Pulmonary artery endothelial cell (primary cell): ENCODE measurements around the gene S100PBP. TPM values are rescaled to one million over a fixed set of nuclear protein-coding genes. Genes with fewer than 3 reads are reported as not detected.

Source experiments
- DNase-seq: peaks from one replicate; pipeline ENCODE4 v3.0.0-alpha.2; 2011; ENCODE audit warnings: low read depth, low spot score
- total RNA-seq: library from RNA; depleted of rRNA; stranded (reverse); fragments of >200 nt; gene quantifications from 2 replicates; pipeline ENCODE4 v1.2.3, GENCODE V29; 2014

S100PBP gene
- total RNA-seq, 1 donor from 2014 or later: 18.3 TPM

DNA sequence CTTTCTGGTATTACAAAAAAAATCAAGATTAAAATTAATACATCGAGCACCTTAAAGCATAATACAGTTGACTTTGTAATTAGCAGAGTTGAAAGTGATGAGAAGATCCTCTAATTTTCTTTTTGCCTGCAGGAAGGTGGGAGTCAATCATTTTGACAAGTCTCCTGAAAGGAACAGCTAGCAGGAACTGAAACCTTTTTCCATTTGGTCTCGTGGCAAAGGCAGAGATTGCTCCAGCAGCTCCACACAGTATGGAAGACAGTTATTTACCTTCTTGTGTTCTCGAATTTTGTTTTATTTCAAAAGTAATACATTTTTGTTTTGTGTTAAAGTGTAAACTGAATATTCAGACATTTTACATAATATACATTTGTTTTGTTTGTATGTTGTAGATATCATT lies 7.7 kb downstream of the S100PBP start:
- DNase-seq: no peak

DNA sequence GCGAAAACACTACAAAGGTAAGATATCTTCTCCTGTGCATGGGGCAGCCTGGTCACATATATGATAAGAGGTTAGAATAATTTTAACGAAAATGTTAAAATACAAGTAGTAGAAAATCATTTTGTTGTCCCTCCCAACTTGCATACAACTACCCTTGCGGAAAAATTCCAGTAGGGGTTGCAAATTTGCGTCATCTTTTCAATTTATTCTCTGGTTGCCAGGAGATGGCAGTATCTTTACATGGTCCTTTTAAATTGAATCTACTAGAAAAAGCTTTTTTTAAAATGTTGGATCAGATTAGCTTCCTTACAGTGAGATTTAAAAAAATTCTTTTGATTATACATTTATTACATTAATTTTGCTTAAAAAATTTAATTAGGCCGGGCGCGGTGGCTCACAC lies 10.9 kb downstream of the S100PBP start:
- no peak for DNase-seq

DNA sequence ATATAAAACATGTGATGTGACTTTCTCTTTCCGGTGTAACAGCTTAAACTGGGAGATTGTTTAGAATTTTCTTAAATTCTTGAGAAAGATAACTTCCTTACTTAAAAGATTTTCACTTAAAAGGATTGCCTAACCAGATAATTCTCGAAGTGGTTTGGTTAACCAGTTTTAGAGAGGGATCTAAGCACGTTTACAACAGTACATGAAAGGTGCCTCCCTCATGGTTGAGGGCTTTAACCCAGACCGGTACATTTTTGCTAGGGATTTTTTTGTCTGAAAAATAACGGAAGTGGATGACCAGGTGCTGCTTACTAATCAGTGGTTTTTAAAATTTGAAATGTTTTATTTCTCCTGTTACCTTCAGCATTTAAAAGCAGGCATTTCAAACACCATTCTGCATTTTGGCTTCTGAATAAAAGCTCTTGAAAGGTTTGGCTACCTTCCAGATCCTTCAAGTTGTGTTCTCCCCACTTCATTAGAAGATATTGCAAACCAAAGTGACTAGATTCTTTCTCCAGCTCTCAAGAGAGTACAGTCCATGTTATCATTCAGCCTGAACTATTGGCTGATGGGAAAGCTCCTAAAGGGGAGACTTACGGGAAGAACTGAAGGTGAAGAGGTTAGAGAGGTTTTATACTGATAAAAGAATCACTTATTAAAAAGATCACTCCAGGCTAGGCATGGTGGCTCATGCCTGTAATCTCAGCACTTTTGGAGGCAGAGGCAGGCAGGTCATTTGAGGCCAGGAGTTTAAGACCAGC lies 12.8 kb downstream of the S100PBP start:
- no peak for DNase-seq

DNA sequence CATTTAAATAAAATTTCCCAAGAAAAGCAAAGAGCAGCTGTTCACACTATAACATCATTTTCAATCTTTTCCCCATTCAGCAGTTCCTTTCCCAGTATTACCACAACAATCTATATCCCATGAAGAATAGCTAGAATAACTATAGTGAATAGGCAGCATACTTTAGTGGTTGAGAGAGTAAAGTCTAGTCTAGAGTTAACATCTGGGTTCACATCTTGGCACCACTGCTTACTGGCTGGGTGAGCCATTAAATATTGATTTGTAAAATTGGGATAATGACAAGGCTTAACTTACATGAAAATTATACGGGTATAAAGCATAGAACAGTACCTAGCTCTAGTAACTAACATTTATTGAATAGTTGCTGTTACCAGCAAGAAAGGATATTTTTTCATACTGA lies 14.4 kb downstream of the S100PBP start:
- no peak for DNase-seq

DNA sequence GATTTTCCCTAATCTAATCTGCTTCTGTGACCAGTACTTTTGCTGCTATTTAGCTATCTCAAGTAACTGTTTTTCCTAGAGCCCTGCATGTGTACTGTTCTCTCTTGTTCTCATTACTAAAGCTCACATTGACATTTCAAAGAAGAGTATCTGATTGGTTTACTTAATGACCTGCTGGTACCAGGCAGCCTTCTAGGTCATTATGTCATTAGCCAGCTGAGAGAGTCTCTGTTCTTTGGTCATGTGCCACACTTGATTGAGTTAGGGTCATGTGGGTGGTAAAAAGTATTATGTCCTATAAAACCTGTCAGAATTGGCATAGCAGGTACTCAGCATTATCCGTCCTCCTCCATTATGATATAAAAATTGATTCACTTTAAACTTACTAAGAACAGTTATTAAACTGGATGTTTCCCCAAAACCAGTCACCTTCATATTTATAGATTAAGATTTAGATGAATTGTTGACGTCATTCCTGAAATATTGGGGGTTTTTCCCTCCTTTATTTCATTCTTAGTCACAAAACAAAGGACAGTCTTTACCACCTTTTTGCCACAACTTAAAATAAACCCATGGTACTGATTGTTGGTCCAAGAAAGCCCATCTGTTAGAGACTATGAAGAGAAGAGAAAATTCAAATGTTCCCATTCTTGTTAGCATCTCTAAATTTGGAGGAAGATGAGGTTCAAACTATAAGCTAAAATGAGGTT lies 31.1 kb downstream of the S100PBP start:
- DNase-seq: no peak

DNA sequence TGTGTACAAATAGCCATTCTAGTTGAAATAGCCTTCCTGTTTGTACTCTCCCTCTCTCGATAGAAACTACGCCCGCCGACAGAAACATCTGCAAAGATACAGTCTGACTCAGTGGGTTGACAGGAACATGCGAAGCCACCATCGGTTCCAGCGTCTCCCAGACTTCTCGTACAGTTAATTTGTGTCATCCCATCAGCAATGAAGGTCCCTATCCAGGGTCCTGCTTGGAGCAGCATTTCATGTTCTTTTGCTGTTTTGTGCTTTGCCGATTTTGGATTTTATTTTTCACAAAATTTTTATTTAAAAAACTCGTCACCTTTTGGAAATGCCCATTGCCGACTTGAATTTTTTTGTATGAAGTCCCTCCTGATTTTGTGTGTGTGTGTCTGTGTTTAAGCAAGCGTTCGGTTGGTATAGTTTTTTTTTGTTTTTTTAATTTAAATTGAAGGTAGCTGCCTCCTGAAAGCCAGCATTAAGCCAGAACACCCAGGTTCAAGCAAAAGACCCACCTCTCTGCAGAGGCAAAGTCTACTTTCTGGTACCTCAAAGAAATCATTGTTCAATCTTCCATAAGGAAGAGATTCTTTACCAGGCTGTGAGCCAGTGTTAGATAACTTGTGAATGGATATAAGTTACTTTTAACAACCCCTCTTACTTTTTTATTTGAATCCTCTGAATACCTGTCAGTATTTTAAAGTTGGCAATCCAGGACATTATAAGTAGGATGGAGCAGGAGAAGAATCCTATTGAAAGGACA lies 38.6 kb downstream of the S100PBP start:
- DNase-seq: no peak

DNA sequence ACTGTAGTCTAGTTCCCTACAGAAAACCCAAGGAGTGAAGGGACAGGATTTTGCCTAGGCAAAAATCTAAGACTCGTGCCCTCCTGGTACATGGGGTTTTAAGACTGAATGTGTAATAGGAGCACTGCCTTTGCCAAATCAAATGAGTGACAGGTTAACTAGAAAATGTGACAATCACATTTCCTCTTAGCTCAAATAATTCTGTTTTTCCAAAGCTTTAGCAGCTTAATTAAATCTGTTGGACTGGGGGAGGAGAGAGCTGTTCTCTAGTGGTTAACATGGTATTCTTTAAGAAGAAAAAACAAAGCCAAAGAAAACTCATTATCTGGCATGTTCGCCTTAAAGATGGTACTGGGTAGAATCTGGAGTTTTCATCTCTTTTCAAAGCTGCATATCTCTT lies 40.7 kb downstream of the S100PBP start:
- DNase-seq: no peak

DNA sequence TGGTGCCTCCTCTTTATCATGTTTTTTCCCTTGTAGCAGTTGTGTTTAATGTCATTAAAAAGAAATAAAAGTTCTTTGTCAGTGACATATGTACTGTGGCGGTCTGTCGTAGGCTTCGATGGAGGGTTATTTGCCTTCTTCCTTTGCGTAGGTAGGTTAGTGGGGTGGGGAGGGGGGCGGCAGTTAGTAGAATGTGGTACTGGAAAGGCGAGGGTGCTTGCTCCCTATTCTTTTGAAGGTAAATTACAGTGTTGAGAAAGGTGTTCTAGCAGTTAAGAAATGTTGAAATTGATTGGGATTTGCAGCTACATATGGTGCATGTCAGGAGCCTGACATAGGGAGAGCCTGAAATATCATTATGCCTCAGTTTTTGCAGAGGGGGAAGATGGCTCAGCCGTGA lies 41.3 kb downstream of the S100PBP start:
- no peak for DNase-seq

DNA sequence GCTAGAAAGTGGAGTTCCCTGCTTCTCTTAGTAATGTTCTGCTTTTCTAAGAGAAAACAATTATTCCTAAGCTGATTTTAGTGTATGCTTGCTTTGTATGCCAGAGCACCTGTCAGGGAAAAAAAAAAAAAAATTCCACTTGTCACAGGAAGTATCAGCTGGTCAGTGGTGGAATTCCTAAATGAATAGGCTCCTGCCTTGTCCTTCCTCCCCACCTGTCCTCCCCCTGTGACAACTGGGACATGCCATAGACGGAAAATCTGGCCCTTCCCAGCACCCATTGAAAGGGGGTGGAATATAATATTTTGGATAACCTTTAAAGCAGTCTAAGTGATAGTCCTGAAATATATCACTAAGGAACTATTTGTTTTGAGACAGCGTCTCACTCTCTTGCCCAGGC lies 42.5 kb downstream of the S100PBP start:
- DNase-seq: no peak

DNA sequence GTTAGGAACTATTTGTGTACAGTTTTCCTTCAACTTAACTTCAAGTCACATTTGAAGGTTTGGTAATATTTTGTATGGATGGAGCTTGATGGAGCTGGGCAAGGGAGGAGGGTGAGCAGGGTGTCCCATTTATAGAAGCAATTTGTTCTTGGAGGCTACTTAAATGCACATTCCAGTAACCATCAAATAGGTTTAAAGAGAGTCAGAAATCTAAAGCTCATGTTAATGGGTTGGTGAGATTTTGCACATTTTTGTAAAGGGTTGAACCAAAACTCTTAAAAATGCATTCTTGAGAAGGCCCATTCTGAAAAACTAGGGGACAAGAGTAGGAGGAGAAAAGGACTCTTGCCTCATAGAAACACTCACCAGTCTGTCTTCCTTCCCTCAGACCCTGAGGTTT lies 43.1 kb downstream of the S100PBP start:
- no peak for DNase-seq

DNA sequence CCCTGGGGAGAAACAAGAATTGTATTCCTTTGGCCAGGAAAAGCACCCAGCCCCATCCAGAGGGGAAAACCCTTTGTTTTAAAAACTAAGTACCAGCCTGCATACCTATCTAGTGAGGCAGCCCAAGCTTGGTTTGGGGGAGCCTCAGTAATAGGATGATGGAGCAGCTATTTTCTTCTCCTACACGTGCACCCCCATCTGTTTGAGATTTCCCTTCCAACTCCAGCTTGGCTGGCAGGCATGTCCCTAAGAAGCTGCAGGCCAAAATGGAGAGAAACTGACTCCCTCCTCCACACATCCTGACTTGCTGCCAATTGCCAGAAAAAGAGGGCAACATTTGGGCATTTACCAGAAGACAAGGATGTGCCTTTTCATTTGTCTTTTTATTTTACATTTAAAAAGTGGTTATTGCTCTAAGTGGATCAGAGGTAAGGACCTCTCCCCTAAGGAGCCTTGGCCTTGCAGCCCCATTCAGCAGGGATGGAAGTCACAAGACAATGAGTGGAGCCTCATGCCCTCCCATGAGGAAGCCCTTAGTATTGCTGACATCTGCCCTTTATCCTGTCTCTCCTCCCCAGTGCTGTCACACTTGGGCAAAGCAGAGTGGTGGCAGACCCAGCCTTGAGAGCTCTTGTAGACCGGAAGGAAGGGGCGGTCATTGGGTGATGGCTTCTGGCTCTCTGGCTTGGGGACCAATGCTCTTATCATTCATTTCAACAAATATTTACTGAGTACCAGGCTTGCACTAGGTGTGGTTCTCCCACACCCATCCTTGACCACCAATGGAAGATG lies 44.6 kb downstream of the S100PBP start:
- DNase-seq: no peak

DNA sequence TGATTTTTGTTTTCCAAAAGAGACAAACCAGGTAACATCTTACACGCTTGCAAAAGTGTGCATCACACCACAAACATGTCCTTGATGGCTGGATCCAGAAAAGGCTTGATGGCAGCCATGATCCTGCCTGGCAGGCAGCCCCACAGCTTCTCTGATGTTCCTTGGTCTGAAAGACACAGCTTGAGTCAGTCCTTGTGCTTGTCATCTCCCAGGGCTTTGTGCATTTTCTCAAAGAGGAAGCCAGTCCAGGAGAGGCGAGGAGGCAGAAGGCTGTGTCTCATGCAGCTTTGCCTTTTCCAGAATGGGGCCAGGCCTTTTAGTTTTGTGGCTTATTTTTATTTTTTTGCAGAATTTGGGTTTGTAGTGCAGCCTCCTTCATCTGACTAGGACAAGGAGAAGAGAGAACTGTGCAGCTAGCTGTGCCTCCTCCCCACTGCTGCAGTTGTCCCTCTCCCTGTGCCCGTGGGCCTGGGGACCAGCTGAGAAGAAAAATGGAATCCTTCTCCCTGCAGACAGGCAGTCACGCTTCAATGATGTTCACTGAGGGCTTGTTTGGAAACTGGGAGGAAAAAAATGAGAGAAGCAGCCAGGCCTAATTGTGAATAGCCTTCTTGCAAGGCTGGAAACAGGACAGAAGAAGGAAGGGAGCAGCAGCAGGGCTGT lies 45.9 kb downstream of the S100PBP start:
- no peak for DNase-seq

DNA sequence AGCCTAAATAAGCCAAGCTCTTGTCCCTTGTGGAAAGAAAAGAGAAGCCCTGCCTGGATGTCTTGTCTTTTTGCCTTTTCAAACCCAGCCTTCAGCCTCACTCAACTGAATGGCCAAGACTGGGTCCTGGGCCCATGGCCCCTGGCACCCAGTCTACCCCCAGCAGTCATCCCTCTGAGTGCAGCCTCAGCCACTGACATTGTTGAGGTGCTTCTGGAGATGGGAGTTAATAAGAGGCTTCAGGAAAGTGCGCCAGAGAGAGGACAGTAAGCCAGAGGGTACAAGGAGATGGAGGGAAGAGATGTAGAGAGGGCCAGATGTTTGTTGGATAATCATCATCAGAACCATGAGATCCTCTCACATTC lies 46.4 kb downstream of the S100PBP start:
- no peak for DNase-seq

DNA sequence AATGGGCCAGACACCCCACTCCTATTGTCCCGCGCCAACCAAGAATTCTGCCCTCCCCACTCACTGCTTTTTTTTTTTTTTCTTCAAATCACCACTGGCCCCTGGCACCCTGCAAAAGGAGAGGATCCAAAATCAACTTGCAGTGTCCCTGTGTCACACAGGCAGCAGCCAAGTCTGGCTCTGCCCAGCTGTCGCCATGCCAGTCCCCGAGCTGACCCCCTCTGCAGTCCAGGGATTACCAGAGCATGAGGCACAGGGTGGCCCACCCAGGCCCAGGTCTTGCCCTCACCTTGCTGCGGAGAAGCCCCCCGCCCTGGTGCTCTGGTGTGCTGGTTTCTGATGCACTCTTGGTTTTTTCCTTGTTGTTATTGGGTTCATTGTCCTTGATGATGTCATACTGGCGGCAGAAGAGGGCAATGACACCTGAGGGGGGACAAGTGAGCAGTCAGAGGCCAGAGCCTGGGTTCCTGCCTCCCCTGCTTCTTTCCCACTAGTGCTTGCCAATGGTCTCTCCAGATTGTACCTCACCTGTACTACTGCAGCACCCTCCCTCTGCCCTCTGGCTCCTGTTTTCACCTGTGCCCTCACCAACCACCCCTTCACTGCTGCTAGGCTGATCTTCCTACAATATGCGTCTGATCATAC lies 47.0 kb downstream of the S100PBP start:
- no peak for DNase-seq

DNA sequence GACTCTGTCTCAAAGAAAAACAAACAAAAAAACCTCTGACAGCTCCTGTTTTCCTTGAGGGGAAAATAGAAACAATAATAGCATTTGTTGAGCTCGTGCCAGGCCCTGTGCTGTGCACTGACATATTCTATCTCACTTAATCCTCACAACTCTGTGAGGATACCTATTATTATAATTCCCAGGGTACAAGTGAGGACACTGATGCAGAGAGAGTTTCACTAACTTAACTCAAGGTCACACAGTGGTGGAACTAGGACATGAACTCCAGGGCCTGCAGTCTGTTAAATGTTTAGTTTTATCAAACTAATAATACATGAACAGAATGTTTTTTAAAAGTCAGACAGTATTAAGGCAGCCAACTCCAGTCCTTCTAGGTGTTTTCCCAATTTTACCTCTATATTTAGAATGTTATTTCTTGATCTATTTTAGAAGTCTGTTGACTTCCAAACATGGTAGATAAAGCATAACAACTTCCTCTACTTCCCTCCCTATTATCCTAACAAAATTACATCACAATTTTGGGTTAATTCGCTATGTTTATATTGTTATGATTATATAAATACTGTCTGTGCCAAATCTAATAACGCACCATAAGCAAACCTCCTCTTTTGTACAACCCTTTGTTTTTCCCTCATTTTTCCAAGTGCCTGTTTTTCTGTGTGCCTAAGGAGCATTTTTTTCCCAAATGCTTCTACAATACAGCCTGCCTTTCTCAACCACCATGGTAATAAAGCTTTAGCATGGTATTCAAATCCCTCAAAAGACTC lies 48.4 kb downstream of the S100PBP start:
- no peak for DNase-seq

DNA sequence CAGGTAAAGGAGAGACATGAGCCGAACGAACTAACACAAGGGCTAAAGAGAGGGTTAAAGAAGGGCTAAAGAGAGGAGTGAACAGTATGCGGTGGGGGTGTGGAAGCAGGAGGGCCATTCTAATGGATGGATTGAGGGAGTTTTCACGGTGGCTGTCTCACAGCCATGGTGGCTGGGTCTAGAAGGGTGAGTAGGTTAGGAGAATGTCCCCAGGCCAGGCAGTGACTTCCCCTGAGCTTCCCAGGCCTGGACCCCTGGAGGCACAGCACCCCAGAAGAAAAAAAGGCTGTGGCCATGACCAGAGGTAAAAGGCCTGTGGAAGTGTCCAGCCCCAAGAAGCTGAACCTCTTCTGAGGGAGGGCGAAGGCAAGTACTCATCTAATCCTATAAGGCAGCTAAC lies 49.7 kb downstream of the S100PBP start:
- no peak for DNase-seq

DNA sequence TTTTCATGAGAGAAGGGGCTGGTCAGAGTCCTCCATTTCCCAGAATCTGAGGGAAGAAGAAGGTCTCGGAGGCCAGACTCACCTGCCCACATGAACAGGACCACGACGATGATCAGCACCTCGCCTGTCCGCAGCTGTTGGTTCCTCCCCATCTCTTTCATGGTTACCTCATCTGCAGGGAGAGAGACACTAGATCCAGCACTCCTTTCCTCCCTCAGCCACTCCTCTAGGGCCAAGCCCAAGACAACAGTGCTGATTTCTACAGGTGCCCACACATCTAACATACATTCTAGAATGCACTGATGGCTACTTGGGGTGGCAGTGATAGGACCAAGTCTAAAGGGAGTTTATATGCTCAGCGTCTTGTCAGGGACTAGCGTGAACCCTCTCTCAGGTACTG lies 50.2 kb downstream of the S100PBP start:
- no peak for DNase-seq

DNA sequence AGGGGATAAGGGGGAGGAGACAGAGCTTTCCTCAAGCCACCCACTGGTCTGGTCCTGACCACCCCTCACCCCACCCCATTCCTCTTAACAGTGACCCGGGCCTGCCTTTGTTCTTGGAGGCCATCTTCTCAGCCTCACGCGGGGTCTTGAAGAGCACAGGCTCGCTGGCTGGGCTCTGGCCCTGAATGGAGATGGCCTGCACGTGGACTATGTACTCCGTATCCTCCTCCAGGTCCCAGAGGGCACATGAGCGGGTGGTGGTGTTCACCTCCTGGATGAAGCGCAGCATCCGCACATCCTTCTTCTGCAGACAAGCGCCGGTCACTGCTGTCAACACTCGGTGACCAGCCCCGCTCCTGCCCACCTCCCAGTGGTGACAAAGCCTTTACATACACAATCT lies 50.6 kb downstream of the S100PBP start:
- no peak for DNase-seq

DNA sequence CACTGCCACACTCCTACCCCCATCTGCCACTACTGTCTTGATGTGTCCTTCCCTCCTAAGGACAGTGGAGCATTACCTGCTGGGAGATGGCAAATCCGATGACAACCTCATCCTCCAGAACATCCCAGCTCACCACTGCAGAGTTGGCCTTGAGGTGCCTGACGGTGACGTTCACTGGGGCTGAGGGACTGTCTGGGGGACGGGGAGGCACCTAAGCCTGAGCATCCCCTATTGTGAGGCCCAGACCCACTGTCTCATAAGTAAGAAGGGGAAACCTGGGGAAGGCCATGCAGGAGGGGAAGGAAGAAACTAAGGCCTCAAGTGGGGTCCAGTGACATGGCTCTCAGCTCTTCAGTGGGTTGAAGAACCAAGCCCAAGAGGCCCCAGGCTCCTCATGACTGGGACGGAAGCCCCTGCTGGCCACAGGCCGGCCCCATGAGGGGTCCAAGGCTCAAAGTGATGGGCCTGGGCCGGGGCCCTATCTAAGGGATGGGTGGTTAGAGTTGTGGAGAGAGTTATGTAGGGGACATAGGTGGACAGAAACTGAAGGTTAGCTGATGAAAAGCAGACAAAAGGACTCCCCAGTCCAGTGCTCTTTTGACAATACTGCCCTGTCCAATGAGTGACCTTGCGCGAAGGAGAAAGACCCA lies 51.5 kb downstream of the S100PBP start:
- DNase-seq: no peak
